Endothelial cell of hepatic sinusoid (primary cell): ENCODE measurements around the gene ZNF680.
"Not testable (repeated sequence)": the region's sequence is repeated elsewhere in the genome, so short reads cannot be mapped to it uniquely, and the experiment has no call there.

Experiments used
- in situ Hi-C: cut with HindIII; loops from 2 replicates; pipeline ENCODE4 v1.10.0; 2017; ENCODE audit warnings: low sequenced_read_pairs

ZNF680 gene

GRCh38 chr7:64562626-64563278 is at the start of gene ZNF680:
Gene ZNF680 (minus strand): TSS chr7:64563071. CDS start chr7:64562954, 117 bp downstream.
- in situ Hi-C loops, result no loop called here

DNA sequence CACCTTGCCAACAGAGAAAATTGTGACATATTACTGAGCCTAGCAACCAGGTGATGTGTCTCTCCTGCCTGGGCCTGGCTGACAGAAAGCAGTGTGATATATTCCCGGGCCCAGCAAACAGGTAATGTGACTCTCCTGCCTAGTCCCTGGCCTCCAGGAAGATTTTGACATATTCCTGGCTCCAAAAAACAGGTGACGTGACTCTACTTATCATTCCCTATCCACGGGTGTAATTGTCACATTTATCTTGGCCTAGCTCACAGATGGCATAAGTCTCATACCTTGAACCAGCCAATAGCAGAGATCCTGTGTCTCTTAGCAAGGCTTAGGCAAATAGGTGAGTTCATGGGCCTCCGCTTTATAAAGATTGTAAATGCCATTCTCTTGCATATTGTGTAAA is 49.6 kb upstream of the ZNF680 start:
- in situ Hi-C loops, result no loop called here

DNA sequence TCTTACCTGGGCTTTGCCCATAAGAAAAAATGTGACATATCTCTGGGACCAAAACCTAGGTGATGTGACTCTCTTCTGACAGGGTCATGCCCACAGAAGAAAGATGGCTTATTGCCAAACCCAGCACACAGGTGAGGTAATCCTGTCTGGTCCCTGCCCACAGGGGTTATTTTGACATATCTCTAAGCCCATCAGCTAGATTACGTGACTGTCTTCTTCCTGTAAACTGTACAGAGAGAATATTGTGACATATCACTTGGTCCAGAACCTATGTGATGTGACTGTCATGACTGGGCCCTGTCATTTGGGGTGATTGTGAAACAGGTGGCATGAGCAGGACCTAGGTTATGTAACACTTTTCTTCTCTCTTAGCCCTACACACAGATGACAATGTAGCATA is 48.8 kb upstream of the ZNF680 start:
- in situ Hi-C loops, result no loop called here

- in situ Hi-C loops, result no loop called here
Observed at GRCh38 chr7:64610997-64611396, 48.1 kb upstream of the ZNF680 start.

DNA sequence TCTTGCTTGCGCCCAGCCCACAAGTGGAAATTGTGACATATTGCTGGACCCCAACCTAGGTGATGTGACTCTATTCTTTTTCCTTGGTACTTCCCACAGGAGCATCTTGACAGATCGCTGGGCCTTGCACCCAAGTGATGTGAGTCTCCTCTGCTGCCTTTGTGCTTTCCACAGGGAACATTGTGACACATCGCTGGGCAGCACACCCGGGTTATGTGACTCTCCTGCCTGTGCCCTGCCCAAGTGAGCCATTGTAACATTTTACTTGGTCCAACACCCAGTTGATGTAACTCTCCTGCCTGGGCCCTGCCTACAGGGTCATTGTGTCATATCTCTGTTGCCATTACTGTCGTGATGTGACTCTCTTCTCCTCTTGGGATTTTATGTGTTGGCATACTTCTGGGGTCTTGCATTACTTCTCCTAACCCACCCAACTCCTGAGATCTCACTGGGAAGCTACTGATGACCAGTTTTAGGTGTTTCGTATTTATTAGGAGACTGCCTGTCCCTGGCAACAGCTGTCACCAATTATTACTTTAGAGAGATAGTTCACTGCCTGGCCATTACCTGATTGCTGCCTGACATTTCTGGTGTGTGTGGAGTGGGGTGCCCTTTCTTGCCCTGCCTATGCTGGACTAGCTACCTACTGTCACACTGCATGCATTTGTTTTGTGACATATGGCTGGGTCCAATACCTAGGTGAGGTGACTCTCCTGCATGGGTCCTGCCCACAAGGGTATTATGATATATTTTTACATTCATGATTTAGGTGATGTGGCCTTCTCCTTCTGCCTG is 45.4 kb upstream of the ZNF680 start:
- in situ Hi-C loops, result no loop called here

GRCh38 chr7:64606385-64606784 is 43.5 kb upstream of the ZNF680 start:
- in situ Hi-C loops, result no loop called here

DNA sequence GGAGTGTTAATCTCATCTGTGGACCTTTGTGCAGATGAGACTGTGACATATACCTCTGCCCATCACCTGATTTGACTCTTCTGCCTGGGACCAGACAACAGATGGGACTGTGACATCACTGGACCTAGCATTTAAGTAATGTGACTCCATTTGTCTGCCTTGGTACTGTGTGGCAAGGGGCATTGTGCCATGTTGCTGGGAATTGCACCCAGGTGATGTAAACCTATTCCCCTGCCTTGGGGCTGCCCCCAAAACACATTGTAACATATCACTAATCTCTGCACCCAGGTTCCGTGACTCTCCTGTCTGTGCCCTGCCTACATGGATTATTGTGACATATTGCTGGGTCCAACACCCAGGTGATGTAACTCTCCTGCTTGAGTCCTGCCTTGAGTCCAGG is 40.4 kb upstream of the ZNF680 start:
- in situ Hi-C loops, result no loop called here

DNA sequence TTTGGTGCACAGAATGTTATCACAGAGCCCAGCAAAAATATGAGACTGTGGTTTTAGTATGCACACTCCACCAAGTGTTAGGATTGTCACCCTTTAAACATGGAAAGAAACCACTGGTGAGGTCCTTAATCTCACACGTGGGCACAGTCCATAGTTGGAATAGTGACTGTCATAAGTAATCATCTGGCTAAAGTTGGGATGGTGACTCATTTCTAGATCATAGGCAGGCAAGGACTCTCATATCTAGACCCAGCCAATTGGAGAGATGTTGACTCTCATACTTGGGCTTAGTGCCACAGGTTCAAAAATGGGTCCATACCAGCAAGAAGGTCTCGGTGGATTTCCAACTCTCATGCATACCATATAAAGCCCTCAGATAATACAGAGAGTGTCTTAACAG is 39.6 kb upstream of the ZNF680 start:
- in situ Hi-C loops, result no loop called here

- in situ Hi-C loops, result no loop called here
Observed at GRCh38 chr7:64602086-64602485, 39.2 kb upstream of the ZNF680 start.

- in situ Hi-C loops, result no loop called here
Observed at GRCh38 chr7:64599359-64599758, 36.5 kb upstream of the ZNF680 start.

- in situ Hi-C loops, result no loop called here
Observed at GRCh38 chr7:64590971-64591370, 28.1 kb upstream of the ZNF680 start.

DNA sequence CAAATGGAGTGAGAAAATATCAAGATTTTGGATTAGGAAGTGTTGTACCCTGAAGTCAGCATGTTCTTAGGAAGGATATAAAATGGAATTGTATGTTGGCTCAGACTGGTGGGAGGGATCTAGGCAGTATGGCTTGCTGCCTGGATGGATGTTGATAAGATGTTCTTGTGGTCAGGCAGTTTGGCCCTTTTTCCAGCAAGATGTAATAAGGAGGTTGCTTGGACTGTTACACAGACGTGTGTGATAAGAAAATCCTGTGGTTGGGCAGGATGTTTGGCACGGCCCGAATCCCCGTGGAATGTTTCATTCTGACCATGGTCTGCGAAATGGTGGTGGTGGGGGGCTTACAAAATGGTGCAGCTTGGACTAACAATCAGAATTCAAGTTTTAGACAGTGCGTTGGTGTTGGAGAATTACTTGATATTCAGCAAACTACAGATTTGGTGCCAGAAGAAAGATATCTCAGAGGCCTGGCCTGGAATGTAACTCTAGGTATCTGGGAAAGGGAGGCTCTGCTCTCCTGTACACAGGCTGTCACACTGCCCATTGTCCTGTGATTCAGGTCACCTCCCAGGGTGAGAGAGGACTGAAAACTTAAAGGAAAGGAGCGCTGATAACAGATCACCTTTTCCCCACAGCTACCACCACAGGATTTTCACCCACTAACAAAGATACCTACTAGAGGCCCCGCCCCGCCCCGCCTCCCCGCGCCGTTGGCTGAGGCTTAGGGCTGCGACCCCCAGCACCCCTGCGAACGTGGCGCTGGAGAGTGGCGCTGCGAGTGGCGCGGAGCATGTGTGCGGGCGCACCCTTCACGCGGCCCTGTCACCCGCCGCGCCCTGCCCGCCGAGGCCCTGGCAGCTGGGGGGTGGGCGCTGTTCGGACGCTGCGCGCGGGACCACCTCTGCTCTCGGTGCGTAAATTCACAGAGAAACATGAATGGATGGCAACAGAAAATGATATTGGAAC is 19.3 kb upstream of the ZNF680 start:
- in situ Hi-C loops, result no loop called here

- in situ Hi-C loops, result no loop called here
Observed at GRCh38 chr7:64581391-64581790, 18.5 kb upstream of the ZNF680 start.

DNA sequence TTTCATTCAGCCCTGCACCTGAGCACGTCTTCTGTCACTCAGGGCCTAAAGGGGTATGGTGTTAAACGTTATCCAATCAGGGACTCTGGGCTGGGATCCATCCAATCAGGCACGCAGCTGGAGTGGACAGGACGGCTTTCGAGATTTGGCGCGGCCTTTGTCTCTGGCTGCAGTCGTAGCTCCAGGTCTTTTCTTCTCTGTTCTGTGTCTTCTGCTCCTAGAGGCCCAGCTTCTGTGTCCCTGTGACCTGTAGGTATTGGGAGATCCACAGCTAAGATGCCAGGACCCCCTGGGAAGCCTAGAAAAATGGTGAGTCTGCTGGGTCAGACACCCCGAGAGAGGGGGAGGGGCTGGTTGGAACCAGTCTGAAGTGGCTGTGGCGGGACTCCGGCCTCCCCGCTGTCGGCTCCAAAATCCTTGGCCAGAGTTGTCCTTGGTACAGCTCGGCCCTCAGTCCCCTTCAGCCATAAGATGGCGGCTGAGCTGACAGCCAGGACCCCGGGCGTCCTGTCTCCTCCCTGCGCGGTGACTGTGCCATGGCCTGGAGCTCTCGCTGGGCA is 11.7 kb upstream of the ZNF680 start:
- in situ Hi-C loops, result no loop called here

GRCh38 chr7:64570284-64570605 is 7.4 kb upstream of the ZNF680 start:
- in situ Hi-C loops, result not testable (repeated sequence)

DNA sequence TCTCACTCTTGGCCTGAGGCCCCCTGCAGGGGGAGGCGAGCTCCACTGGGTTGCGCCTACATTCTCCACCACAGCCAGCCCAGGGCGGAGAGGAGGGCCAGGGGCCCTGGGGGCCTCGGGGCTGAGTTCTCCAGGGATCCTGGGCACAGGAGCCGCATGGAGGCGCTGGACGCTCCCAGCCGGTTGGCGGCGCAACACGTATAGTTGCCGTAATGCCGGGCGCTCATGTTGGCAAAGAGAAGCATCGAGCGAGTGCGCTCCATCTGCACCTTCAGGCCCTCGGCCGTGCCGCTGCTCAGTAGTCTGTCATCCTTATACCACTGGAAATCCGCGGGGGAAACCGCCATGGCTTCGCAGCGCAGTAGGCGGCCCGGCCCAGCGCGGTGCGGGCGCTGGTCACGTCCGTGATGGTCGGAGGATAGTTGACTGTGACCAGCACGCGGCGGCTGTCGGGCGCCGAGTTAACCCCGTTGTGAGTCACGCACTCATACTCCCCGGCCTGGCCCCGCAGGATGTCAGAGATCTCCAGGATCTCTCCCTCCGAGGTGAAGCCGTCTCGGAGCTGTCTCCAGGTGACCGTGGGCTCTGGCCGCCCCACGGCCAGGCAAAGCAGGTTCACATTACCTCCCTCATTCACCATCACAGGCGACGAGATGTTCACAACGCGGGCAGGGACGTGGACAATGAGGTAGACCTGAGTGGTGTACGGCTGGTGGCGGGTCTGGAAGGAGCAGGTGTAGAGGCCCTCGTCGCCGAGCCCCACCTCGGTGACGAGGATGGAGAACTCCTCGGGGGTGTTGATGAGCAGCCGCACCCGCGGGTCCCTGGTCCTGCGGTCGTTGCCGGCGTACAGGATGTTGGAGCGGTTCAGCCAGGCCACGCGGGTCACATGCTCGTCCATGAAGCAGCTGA is 6.8 kb upstream of the ZNF680 start:
- in situ Hi-C loops, result not testable (repeated sequence)

DNA sequence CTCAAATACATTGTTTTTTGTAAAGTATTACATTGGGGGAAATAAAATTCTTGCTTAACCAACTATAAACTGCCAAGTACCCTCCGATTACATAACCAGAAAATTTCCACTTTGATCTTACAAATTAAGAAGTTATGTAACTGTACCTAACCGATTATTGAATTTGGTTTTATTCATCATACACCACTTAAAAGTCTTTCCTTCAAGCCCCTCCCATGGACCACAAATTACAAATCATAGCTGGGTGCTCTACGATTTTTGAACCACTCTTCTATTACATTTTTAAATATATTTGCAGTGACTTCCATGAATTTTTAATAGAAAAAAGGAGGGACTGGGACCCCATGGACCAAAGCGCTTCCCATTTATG is 630 bp downstream of the ZNF680 start:
- in situ Hi-C loops, result no loop called here

- in situ Hi-C loops, result no loop called here
Observed at GRCh38 chr7:64559206-64559605, 3.7 kb downstream of the ZNF680 start.

DNA sequence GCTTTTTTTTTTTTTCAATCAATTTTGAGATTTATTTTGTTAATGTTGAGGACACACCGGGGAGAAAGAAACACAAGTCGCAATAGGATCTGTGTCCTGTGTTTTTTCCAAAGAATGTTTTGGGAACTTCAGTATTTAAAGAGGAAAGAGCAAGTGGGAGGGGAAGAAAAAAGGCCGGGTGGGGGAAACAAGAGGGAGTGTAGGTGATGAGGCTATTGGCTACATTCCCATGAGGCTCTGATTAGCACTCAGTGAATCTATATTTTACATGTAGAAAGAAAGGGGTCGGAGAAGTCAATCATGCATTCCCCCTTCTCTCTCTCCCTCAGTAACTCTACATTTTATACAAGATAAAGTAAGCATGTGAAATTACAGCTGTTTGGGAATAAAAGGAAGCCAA is 4.1 kb downstream of the ZNF680 start:
- in situ Hi-C loops, result no loop called here

DNA sequence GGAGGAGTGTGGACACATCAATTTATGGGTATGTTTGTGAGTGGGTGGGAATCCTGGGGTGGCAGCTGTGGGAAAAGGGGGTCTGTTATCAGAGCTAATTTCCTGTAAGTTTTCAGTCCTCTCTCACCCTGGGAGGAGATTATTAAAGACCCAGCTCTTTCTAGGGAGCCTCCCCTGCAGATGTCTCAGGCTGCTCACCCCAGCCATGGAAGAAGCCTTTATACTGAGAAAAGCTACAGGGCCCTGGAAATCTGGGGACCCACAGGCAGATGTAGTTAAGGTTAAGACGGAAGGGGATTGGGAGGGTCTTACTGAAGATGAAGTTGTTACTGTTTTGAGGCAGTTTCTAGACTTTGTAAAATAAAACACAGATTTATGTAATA is 4.6 kb downstream of the ZNF680 start:
- in situ Hi-C loops, result no loop called here
